Testis (tissue), 2 donors: ENCODE measurements around the gene KRT6C.

ENCODE experiments used
- POLR2A ChIP-seq: fragments of 450-650 bp; IDR thresholded peaks from one replicate; pipeline ENCODE4 v1.6.1; 2017; ENCODE audit warnings: antibody characterized with exemption, mild to moderate bottlenecking, moderate library complexity
- TF ChIP-seq, protein P1 (sequence below), 3 experiments: fragments of 450-650 bp in 2 of 3; fragments of 200-600 bp in 1 of 3; sonication (generic) in 1 of 3; IDR thresholded peaks; one replicate each; pipeline ENCODE4 v1.5.1; 2016 to 2019; ENCODE audit warnings: antibody characterized with exemption in 3 of 3, mild to moderate bottlenecking in 2 of 3, moderate library complexity in 1 of 3

DNA sequence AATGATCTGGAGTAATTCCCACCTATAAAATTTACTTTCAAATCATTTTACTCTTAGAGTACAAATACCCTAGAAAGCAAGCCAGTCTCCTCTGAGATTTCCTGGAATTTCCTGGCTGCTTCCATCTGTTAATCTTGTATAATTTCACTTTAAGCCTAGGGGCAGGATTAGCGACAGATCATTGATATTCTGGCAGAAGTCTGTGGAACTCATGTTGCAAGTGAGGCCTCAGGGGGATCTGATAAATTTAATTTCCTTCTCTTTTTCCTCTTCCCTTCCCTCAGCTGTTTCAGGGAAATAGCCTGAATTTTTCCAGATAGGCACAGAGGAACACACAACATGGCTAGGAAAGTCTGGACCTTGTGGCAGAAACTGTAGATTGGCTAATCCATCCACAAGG lies 25.3 kb upstream of the KRT6C start:
- TF ChIP-seq, protein P1, sequence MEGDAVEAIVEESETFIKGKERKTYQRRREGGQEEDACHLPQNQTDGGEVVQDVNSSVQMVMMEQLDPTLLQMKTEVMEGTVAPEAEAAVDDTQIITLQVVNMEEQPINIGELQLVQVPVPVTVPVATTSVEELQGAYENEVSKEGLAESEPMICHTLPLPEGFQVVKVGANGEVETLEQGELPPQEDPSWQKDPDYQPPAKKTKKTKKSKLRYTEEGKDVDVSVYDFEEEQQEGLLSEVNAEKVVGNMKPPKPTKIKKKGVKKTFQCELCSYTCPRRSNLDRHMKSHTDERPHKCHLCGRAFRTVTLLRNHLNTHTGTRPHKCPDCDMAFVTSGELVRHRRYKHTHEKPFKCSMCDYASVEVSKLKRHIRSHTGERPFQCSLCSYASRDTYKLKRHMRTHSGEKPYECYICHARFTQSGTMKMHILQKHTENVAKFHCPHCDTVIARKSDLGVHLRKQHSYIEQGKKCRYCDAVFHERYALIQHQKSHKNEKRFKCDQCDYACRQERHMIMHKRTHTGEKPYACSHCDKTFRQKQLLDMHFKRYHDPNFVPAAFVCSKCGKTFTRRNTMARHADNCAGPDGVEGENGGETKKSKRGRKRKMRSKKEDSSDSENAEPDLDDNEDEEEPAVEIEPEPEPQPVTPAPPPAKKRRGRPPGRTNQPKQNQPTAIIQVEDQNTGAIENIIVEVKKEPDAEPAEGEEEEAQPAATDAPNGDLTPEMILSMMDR (IDR thresholded peaks at IDR 0.05): no peak
- TF ChIP-seq POLR2A: no peak
